Measurements from ENCODE around the gene BICRAL.
"Not testable (repeated sequence)": the region's sequence is repeated elsewhere in the genome, so short reads cannot be mapped to it uniquely, and the experiment has no call there.

BICRAL gene

GRCh38 chr6:42902429-42903263 is 120.8 kb downstream of the BICRAL start:
- DNase-seq, result not testable (repeated sequence)

DNA sequence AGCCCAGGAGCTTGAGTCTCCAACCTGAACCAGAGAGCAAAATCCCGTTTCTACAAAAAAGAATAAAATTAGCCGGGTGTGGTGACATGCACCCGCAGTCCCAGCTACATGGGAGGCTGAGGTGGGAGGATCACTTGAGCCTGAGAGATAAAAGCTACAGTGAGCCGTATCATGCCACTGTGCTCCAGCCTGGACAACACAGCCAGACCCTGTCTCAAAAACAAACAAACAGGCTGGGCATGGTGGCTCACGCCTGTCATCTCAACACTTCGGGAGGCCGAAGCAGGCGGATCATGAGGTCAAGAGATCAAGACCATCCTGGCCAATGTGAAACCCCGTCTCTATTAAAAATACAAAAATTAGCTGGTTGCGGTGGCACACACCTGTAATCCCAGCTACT is 122.6 kb downstream of the BICRAL start:
- no peak for DNase-seq

GRCh38 chr6:42907336-42907735 is 125.5 kb downstream of the BICRAL start:
- DNase-seq, result no peak

DNA sequence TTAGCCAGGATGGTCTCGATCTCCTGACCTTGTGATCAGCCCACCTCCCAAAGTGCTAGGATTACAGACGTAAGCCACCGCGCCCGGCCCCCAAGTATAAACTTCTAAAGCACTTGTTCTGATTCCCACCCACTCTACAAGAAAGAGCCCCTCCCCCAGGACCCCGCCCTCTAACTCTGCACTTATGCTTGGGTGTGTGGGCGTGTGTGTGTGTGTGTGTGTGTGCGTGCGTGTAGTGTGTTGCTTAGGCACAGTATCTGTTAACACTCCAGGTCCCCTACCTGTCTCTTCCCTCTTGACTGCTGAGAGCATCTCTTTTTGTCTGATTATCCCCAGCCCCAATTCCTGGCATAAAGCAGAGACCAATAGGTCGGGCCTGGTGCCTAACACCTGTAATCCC is 128.0 kb downstream of the BICRAL start:
- no peak for DNase-seq

DNA sequence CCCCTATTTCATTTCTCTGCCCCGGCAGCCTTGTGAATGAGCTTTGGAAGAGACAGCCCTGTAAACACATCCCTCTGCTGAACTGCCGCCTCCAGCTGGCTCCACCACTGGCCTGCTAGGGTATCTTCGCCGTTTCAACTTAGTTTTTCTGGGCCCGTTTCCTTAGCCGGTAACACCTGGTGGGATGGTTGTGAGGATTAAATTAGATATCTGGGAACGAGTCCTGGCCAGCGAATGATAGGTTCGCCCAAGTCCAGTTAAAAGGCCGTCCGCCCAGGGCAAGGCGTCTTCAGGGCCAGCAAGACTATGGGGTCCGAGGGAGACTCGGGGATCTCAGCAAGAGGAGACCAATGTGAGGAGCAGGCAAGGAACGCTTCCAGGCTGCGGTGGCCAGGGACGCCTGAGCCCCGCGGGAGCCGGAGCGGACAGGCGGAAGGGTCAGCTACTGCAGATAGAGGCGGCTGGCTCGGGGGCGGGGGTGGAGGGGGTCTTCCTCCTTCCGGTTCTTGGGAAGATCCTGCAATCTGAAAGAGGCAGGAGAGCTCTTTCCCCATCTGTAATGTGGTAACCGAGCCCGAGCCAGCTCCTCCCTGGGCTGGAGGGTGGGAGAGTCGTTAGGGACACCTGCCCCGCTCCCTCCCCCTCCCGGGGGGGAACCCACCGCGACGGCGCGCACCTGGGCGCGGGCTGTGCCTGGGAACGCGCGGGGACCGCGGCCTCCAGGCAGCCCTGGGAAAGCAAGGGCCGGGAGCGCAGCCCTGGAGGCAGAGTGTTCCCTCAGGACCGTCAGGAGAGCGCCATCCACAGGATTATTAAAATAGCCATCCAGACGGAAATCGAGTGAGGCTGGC is 129.5 kb downstream of the BICRAL start:
- no peak for DNase-seq

GRCh38 chr6:42914546-42914945 is 132.7 kb downstream of the BICRAL start:
- DNase-seq, result no peak

DNA sequence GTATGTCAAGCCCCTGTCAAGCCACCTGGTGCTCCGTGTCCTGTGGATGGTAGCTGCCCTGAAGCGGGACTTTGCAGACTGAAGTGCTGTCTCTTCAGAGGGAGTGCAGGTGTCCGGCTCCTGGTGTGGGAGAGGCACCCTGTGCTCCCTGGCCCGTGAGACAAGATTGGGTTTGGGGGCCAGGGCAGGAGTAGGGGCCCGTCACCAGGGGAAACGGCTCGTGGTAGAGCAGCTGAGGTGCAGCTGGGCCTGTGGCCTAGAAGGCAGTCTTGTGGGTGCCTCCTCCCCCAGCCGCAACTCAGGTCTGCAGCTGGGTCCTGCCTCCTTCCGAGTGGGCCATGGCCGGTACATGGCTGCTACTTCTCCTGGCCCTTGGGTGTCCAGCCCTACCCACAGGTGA is 133.9 kb downstream of the BICRAL start, which contains the start of gene PTCRA:
TSS of gene PTCRA (plus strand) at position 322 of the 400 bp plus-strand sequence. CDS start at position 339, 17 bp downstream.
- DNase-seq, result no peak

GRCh38 chr6:42916288-42916687 is 134.4 kb downstream of the BICRAL start:
- no peak for DNase-seq

Measured in DMS 273 treated with DMSO at 0.1 percent for 48 hours (cell line).